CD4-positive, alpha-beta T cell treated with Interleukin-21 for 1 hour (primary cell): ENCODE results near the gene TNC.
A peak's percentile ranks its signal among the peaks of the same experiment; 100 is the strongest.

ENCODE experiments used
- DNase-seq: peaks from one replicate; pipeline ENCODE4 v3.0.0-alpha.2; 2020

Gene TNC

DNA sequence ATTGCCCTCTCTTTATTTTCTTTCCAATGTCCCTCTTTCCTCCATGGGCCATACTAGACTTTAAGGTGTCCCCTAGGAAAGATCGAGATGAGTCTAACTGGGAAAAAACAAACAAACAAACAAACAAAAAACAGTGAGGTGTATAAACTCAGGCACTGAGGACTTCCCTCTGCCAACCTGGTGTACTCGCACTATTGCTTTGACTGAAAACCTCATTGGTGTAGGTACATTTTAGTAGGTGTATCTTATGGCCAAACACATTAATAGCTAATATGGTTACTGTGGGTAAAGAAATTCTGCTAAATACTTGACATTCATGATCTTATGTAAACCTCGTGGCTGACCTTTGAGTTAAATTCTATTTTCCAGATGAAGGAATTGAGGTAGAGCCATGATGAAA, 74.3 kb downstream of the TNC start:
- no peak for DNase-seq

DNA sequence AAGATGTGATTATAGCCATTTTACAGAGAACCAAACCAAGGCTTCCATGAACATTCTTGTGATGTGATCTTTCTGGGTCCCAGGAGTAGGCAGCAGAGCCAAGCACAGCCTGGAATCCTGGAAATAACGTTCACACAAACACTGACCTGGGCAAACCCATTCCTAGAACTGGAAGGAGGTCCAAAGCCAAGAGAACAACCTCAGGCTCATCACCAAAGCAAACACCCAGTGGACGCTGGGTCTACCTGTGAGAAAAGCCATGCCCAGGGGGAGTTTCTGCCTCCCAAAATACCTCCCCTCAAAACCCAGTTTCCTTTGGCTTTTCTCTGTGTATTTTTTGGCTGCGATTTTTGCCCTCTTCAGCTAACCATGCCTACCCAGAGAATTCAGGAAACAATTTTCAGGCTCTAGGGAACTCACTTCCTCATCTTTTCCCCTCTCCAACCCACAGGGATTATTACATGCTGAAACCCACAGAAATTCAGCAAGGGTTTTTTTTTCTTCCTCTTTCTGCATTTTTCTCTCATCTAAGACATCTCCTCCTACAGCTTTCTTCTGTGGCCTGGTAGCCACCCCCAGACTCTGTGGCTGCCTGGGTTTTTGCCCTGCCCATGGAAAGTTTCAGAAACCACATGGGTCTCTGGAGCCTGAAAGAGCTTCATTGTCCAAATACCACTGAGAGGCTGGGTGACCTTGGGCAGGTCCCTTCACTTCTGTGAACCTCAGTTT, 75.0 kb downstream of the TNC start:
- no peak for DNase-seq

DNA sequence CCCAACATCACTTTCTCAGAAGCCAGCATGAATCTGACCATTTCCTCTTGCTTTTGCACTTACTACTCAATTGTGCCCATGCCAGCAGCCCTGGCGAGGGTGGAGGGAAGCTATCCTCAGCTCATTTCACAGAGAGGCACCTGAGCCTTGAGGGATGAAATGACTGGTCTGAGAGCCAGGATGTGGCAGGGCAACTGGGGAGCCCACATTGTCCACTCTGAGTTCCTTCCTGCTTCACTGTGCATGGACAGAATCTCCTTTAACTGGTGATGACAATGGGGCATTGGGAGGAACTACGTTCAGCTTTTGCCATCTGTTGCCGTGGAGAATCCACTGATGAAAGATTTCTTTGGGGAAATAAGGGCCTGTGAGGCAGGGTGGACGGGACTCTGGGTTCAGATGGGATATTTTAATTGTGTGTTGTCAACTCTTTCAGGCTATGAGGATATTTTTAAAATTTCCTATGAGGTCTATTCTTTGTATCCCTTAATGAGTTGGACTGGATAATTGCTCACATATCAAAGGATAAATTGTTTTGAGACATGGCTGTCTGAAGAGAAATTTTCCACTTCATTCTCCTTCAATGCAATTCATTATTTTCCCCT, 78.3 kb downstream of the TNC start:
- DNase-seq, result no peak

DNA sequence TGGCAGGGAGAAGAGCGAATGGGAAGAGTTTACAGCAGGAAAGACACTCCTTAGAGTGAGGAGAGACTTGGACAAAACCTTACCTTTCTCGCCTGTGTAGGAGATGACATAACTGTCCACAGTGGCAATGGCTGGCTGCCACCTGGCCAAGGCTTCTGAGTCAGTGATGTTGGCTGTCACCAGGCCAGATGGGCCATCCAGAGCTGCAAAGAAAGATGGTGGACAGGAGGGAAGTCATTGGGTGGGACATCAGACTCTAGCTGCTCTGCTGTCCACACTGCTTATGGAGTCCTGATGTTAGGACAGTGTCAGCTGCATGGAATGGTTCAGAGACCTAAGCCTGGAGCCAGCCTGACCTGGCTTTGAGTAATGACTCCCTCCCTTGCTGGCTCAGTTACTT, 79.8 kb downstream of the TNC start:
- no peak for DNase-seq

DNA sequence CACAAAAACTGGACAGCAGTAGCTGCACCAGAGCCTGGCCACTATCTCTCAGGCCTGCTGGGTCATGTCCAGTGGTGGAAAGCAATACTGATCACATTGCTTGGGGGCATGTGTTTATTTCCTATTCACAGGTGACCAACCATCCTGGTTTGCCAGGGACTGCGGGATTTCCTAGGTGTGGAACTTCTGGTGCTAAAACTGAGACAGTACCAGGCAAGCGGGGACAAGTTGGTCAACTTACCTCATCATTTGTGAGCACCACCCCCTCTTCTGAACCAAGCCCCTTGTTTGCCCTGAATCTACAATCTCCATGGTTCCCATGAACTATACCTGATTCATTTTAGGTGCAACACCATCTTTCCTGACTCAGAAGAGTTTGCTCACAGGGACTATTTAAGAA, 81.3 kb downstream of the TNC start:
- no peak for DNase-seq

DNA sequence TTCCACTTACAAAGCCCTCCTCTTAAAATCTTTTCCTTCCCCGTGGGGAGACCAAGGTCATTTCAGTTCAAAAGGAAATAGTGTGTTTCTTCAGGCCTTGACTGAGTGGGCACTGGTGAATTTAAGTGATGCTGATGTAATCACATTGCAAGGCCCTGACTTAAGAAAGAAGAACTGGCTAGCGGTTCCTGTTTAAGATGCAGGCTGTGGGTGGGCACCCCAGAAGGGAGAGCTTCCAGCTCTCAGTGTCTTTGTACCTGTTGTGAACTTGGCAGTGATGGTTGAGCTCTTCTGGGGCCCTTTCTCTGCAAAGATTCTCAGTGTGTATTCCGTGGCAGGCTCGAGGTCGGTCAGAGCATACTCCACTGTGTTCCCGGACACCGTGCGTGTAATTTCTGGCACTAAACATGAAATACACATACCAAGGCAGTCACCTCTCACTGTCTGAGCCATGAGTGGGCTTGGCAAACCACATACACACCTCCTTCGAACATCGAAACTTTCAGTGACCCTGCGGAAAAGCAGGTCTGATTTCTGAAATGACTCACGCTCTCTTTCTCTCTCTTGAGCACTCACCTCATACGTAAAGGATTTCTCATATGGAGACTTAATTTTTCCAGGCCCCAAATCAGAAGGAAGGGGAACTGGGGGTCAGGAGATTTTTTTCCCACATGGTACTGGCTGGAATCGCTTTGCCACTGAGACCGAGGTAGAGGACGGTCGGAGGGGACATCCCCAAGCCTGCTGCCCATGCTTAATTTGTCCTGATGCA, 81.9 kb downstream of the TNC start:
- no peak for DNase-seq

DNA sequence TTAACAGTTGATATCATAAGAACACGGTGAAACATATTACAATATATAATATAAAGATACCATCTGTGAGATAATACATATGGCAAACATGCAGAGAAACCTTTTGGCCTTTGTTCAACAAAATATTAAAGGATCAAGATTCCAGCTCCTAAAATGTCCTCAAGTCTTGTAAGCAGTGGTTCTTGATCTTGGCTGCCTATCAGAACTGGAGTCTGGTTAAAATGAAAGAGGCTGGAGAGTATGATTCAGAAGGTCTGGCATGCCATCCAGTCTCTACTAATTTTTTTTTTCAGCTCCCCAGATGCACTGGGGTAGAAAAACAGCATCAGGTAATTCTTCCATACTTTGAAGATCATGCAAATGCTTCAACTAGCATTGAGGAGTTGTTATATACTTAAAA, 83.2 kb downstream of the TNC start:
- no peak for DNase-seq

DNA sequence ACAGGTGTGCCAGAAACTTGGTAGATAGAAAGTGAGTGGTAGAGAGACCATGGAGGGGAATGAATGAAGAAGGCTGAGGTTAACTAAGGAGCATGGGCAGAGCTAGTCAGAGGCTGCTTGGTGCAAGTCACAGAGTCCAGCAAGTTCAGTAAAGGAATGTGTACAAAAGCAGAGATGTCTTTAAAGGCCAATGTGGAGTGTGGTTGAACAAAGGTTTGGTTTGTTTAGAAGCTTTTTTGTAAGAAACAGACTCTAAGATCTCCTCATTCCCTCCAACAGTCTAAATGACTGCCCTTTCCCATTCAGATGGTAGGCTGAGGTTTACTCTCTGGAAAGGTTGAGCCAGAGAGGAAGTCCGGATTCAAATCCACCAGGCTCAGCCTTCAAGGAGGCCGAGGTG, 84.2 kb downstream of the TNC start:
- no peak for DNase-seq

DNA sequence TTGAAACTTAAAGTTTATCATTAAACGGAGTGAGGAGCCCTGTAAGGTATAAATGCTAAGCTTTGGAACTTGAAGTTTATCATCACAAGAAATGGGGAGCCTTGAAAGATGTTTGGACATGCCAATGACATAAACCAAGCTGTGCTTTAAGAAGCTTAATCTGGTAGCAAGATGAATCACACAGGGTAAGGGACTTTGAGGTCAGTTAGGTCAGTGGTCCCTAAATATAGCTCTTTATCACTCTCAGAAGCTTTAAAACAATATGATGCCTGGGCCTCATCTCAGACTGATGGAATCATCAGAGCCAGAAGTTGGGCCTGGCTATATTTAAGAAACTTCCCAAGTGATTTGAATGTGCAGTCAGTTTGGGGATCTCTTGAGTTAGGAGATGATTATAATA, 85.7 kb downstream of the TNC start:
- DNase-seq, result no peak

DNA sequence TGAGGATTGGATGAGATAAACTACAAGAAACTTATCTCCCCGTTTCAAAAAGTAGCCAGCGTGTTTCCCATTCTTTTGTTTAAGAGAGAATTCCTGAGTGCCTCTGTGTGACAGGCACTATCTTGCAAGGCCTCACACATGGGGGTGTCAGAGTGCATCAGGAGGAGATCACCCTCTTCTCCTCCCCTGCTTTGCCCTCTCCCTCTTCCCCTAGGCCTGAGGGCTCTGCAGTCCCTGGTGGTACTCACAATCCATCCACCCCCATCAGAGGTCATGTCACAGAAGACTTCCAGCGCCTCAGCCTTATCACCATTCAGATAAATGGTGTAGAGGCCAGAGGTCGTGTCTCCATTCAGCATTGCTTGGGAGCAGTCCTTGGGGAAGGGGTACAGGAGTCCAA, 88.0 kb downstream of the TNC start:
- DNase-seq, result no peak

DNA sequence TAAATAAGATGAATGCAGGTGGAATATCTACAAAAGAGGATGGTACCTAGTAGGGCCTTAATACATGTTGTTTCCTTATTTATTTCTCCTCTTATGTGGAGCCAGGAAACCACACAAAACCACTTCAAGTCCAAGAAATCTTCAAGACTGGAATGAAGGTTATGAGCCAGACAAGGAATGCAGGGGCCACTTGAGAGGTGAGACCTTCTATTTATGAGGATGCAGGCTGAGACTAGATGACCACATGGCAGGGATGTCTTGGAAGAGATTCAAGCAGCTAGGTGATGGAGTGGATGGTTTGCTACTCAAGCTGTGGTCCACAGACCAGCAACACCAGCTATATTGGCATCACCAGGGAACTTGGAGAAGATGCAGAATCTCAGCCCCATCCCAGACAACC, 92.2 kb downstream of the TNC start:
- no peak for DNase-seq

DNA sequence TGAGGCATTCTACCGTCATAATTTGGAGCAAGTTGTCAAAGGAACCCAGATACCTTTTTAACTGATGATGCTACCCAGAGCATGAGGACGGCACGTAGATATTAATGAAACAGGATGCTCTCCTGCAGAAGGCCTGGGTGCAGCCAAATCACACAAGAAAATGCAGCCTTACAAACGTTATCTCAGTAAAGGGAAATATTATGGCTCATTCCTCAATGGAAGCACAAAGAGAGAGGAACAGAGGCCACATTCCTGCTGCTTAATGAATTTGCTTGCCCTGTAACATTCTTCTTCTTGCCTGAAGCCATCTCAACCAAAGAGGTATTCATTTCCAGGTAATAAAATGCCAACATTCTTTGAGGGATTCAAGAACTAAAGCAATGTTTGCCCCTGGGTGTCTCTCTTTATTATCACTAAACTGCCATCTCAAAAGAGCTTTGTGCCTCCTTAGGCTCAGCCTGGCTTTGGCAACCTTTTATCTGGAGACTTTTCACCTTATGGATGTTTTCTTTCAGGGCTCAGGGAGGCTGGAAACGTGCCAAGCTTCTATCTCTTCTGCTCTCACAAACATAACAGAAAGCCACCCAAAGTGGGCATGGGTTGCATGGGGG, 92.9 kb downstream of the TNC start:
- no peak for DNase-seq

DNA sequence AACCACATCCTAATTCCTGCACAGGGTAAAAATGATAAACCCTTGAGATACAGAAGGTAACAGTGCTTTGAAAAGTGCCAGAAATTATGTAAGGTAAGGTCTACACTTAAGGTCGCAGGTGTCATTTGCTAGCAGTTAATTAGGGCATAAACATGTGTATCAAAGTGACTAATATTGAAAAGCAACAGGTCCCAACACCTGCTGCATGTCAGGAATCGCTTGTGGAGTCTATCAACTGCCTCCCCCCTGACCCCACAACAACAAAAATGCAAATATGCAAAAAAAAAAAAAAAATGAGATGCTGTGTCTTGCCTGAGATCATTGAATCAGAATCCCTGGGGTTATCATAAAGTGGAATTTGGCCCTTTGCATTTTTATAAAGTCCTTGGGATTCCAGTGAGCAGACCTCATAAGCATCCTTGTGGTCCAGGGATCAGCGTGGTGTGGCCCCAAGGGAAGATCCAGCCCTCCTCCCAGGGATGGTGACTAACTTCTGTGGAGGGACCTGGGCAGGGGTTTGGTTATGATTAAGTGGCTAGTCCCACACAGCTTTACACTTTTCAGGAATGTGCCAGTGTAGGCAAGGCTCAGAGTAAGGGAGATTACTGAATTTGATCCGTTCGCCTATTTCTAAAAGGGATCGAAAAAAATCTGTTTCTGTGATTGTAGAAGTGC, 95.1 kb downstream of the TNC start:
- DNase-seq, result no peak

DNA sequence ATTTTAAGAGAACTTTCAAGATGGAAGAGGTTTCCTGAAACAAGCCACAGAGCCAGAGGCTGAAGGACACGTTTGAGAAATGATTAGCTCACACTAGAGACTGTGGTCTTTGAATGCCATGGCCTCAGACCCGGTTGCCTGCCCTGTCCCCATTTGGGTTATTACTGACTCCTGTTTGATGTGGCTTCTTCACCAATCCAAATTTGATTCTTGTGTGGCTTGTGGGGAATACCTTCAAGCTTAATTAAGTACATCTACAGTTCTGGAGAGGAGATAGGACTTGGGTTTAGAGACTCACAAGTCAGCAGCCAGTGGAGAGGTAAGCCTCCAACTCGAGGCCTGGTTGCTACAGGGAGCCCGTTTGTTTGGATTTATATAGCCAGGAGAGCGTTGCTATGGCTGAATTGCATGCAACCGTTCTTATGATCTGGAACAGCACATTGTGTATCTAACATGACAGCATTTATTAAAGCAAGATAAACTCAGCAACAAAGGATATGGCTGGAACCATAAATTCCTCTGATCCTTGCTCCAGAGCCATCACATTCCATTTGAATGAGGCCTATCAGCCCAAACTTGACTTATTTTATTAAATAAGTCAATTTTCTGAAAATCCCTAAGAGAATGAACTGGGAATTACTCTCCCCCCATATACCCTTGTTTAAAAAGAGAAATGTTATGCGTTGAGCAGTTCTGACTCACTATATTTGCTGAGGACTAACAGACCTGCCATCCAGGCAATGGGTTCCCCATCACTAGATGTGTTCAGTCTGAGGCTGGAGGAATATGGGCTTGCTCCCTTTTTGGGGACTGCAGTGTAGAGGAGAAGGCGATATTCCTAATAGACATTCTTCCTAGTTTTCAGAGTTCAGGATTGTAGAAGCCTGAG, 99.2 kb downstream of the TNC start:
- no peak for DNase-seq

DNA sequence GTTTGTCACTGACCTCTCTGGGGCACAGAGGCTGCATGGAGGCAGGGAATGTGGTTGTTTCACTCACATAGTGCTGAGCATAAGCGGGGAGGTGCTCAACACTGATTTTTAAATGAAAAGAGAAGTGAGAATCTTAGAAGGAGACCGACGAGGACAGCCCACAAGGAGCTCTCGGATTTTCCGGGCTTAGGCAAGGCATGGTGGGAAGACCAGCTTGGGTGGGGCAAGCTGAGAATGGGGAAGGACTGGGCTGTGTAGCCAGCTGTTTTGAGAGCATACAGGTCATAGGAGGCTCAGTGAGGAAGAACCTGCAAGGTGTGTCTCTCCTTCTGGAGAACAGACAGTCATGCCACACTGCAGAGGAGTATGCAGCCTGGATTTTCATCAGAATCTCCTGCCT, 101.6 kb downstream of the TNC start:
- DNase-seq, result no peak

DNA sequence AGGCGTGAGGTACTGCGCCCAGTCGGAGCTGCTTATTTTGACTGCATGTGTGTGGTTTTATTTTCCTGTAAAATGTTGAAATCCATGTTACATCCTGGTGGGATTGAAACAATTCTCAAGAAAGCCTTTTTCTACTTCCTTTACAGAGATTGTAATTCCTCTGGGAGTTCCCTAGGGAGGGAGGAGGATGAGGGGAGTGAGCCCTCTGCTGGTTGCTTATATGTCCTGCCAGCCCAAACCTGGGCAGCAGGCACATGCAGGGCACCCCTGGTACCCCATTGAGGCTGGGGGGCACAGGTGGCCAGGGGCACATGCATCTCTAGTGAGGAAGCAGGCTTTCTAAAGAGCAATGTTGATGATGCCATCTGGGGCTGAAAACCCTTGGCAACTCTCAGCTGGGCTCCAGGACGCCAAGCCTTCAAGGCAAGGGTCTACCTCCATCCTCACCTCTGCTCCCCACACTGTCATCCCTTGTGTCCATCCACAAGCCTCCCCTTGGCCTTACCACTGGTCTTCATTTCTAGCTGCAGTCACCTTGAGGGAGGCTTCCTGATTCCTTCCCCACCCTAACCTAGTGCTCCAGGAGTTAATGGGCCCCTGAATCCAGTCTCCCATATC, 102.8 kb downstream of the TNC start:
- no peak for DNase-seq

DNA sequence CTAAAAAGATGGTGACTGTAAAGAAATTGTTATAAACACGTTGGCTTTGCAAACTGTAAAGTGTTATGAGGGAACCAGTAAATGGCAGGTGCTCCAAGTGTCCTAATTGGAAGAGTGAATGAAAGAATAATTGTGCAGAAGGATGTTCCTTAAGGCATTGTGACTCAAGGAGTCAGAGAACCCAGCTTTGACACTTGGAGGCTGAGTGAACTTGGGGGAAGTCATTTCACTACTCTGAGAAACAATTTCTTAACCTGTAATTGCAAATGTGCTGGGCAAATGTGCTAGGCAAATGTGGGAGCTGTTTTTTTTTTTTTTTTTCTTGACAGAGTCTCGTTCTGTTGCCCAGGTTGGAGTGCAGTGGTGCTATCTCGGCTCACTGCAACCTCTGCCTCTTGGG, 103.5 kb downstream of the TNC start:
- DNase-seq, result no peak

DNA sequence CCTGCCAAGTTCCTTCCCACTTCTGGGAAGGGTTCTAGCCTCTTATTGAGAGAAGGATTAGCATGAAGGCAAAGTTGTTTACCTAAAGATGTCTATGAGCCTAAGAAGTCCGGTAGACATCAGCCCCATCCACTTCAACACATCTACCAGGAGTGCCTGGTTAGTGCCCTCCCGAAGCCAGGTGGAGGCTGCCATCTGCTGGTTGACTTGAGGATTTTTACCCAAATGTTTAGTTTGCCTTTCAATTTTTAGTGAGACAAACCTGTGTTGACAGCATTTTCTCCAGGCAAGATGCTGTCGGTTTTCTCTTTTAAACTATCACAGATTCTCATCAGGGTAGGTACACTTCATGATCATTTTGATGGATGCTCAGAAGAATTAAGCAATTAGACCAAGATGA, 104.0 kb downstream of the TNC start:
- peak; percentile 85 for DNase-seq

DNA sequence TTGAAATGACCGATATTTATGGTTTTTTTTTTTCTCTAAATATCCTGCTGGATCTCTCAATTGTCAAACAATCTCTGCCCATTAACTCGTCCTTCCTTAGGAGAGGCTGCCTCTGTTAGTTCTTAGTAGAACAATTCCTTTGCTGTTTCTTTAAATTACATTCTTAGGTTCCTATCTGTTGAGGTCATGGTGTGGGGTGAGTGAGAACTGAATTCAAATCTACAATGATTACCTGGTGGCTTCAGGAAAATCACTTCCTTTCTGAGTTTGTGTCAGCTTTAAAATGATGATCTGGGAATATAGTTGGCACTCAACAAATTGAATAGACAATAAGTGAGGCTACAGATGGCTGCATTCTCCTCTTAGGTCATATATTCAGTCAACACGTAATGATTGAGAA, 105.5 kb downstream of the TNC start:
- DNase-seq, result no peak

DNA sequence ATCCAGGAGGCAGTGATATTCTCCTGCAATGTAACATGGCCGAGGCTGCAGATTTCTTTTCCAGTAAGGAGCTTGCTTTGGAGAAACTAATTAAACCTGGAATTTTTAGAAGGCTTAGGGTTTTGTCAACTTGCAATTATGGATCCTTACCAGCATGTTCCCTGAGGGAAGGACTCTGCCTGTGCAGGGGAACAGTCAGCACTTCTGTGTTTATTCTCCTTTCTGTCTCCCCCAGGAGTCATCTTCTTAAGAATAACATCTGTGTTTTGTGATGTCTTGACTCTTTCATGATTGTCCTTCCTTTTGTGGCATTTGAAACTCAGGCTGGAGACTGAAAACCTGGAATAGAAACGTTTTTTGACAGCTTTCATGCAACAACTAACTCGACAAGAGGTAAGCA, 107.1 kb downstream of the TNC start:
- no peak for DNase-seq

DNA sequence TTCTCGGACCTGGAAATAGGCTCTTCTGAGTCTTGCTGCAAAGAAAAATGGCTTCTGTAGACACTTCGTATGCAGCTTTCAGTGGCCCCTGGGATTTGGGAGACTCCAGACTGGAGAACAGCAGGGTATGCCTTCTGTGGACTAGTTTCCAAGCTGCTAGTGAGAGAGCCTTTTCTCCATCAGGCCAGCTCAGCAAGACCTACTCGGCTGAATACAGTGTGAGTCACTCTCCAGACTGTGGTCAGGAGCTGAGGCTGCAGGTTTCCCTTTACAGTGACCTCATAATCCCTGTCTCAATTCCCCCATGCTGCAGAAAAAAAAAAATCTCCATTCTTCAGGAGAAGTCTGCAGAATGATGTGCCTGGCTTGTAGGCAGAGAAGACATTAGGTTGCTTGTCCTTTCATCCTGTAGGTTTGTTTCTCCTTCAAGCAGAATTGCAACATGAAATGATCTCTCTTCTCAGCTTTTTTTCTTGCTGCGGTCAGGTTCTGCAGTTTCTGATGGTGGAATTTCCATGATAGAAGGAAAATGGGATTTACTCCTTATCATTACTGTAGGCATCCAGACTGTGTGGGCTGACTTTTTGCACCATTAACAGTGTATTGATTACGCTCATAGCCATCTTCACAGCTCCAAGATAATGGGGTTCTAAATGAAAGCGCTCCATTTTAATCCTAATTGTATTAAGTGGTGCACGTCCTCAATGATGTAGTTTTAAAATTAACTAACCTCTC, 109.3 kb downstream of the TNC start:
- DNase-seq, result no peak
